ENCODE results near the gene SYT14. TPM values are rescaled to one million over a fixed set of nuclear protein-coding genes. Genes with fewer than 3 reads are reported as not detected.

The SYT14 gene
- total and polyA plus RNA-seq, 4 experiments from 2014 or later, result not detected

GRCh38 chr1:210200124-210200736 is 262.2 kb downstream of the SYT14 start:
- no peak overlapping the region for H3K27ac Mint-ChIP-seq
- H3K9me3 Mint-ChIP-seq, result peaks cover 0 to 13% (median 4%) of the 10 kb centered on the region in 8 donors
- Histone ChIP-seq H3K4me3 (ENCODE audit: low read length in 2 of 2) (no peak overlapping the region), H3K4me1 (ENCODE audit: insufficient read depth, low read length) (no peaks in the 10 kb centered on the region), H3K9me3 (ENCODE audit: control insufficient read depth in 1 of 2, low read length in 2 of 2) (peaks cover 0 to 7% of the 10 kb centered on the region in 2 donors), H3K36me3 (ENCODE audit: insufficient read depth, low read length) (no peaks in the 10 kb centered on the region), H3K27ac (ENCODE audit: low read depth, low read length) (no peak overlapping the region), H3K27me3 (ENCODE audit: insufficient read depth, low read length) (no peaks in the 10 kb centered on the region)
- H3K36me3 Mint-ChIP-seq, result peaks cover 0 to 5% of the 10 kb centered on the region in 2 donors
- DNase-seq, result no peak
- peaks cover 1 to 4% of the 10 kb centered on the region in 2 donors for H3K27me3 Mint-ChIP-seq
- intact Hi-C loops (cut with micrococcal nuclease), result no loop called here
- no peak overlapping the region for H3K4me3 Mint-ChIP-seq
- CTCF ChIA-PET (ENCODE audit: partially characterized antibody), result no interaction called here
- no peaks in the 10 kb centered on the region for H3K4me1 Mint-ChIP-seq
- POLR2A ChIA-PET (ENCODE audit: partially characterized antibody), result no interaction called here

- Mint-ChIP-seq H3K4me1 (no peaks in the 10 kb centered on the region), H3K27ac (no peak overlapping the region), H3K36me3 (no peaks in the 10 kb centered on the region), H3K27me3 (peaks cover 4 to 5% of the 10 kb centered on the region in 2 donors), H3K9me3 (peaks cover 0 to 11% (median 1%) of the 10 kb centered on the region in 8 donors), H3K4me3 (no peak overlapping the region)
- no peaks in the 10 kb centered on the region for H3K9me3 ChIP-seq (ENCODE audit: control insufficient read depth in 1 of 2, low read length in 2 of 2)
- intact Hi-C loops (cut with micrococcal nuclease), result no loop called here
- no peak overlapping the region for H3K27ac ChIP-seq (ENCODE audit: low read depth, low read length)
- ChIA-PET POLR2A (ENCODE audit: partially characterized antibody) (no interaction called here), CTCF (ENCODE audit: partially characterized antibody) (no interaction called here)
- no peak overlapping the region for H3K4me3 ChIP-seq (ENCODE audit: low read length in 2 of 2)
- no peak for DNase-seq
- H3K4me1 ChIP-seq (ENCODE audit: insufficient read depth, low read length), result no peaks in the 10 kb centered on the region
- H3K36me3 ChIP-seq (ENCODE audit: insufficient read depth, low read length), result no peaks in the 10 kb centered on the region
- no peaks in the 10 kb centered on the region for H3K27me3 ChIP-seq (ENCODE audit: insufficient read depth, low read length)
These were observed 263.7 kb downstream of the SYT14 start for GRCh38 chr1:210201681-210202080.

- CTCF ChIA-PET (ENCODE audit: partially characterized antibody), result no interaction called here
- Mint-ChIP-seq H3K4me3 (no peak overlapping the region), H3K4me1 (no peaks in the 10 kb centered on the region), H3K9me3 (peaks cover 0 to 4% (median 0%) of the 10 kb centered on the region in 8 donors), H3K36me3 (no peaks in the 10 kb centered on the region), H3K27me3 (peaks cover 11 to 17% of the 10 kb centered on the region in 2 donors), H3K27ac (no peak overlapping the region)
- no peak for DNase-seq
- no peaks in the 10 kb centered on the region for H3K9me3 ChIP-seq (ENCODE audit: control insufficient read depth in 1 of 2, low read length in 2 of 2)
- no peaks in the 10 kb centered on the region for H3K27me3 ChIP-seq (ENCODE audit: insufficient read depth, low read length)
- intact Hi-C loops (cut with micrococcal nuclease), result no loop called here
- no peaks in the 10 kb centered on the region for H3K36me3 ChIP-seq (ENCODE audit: insufficient read depth, low read length)
- H3K27ac ChIP-seq (ENCODE audit: low read depth, low read length), result no peak overlapping the region
- no peaks in the 10 kb centered on the region for H3K4me1 ChIP-seq (ENCODE audit: insufficient read depth, low read length)
- POLR2A ChIA-PET (ENCODE audit: partially characterized antibody), result no interaction called here
- no peak overlapping the region for H3K4me3 ChIP-seq (ENCODE audit: low read length in 2 of 2)
These were observed 269.8 kb downstream of the SYT14 start for GRCh38 chr1:210207597-210208450.

- Mint-ChIP-seq H3K4me3 (no peak overlapping the region), H3K27ac (no peak overlapping the region), H3K36me3 (no peaks in the 10 kb centered on the region), H3K4me1 (no peaks in the 10 kb centered on the region), H3K27me3 (peaks cover 20 to 22% of the 10 kb centered on the region in 2 donors), H3K9me3 (peaks cover 0 to 3% (median 0%) of the 10 kb centered on the region in 8 donors)
- no peak overlapping the region for H3K4me3 ChIP-seq (ENCODE audit: low read length in 2 of 2)
- no peaks in the 10 kb centered on the region for H3K4me1 ChIP-seq (ENCODE audit: insufficient read depth, low read length)
- no peaks in the 10 kb centered on the region for H3K9me3 ChIP-seq (ENCODE audit: control insufficient read depth in 1 of 2, low read length in 2 of 2)
- intact Hi-C loops (cut with micrococcal nuclease), result no loop called here
- DNase-seq, result no peak
- H3K27ac ChIP-seq (ENCODE audit: low read depth, low read length), result no peak overlapping the region
- no peaks in the 10 kb centered on the region for H3K27me3 ChIP-seq (ENCODE audit: insufficient read depth, low read length)
- ChIA-PET POLR2A (ENCODE audit: partially characterized antibody) (no interaction called here), CTCF (ENCODE audit: partially characterized antibody) (no interaction called here)
- no peaks in the 10 kb centered on the region for H3K36me3 ChIP-seq (ENCODE audit: insufficient read depth, low read length)
These were observed 275.3 kb downstream of the SYT14 start for GRCh38 chr1:210213335-210213734.

GRCh38 chr1:210214573-210215409 is 276.8 kb downstream of the SYT14 start:
- POLR2A ChIA-PET (ENCODE audit: partially characterized antibody), result no interaction called here
- intact Hi-C loops (cut with micrococcal nuclease), result no loop called here
- Mint-ChIP-seq H3K4me3 (no peak overlapping the region), H3K4me1 (no peaks in the 10 kb centered on the region), H3K36me3 (no peaks in the 10 kb centered on the region), H3K27ac (no peak overlapping the region), H3K9me3 (peaks cover 0 to 3% (median 0%) of the 10 kb centered on the region in 8 donors), H3K27me3 (peaks cover 19 to 22% of the 10 kb centered on the region in 2 donors)
- CTCF ChIA-PET (ENCODE audit: partially characterized antibody), result no interaction called here
- Histone ChIP-seq H3K9me3 (ENCODE audit: control insufficient read depth in 1 of 2, low read length in 2 of 2) (no peaks in the 10 kb centered on the region), H3K36me3 (ENCODE audit: insufficient read depth, low read length) (no peaks in the 10 kb centered on the region), H3K4me3 (ENCODE audit: low read length in 2 of 2) (no peak overlapping the region), H3K27ac (ENCODE audit: low read depth, low read length) (no peak overlapping the region), H3K4me1 (ENCODE audit: insufficient read depth, low read length) (no peaks in the 10 kb centered on the region), H3K27me3 (ENCODE audit: insufficient read depth, low read length) (no peaks in the 10 kb centered on the region)
- no peak for DNase-seq

GRCh38 chr1:210217482-210217881 is 279.5 kb downstream of the SYT14 start:
- Histone ChIP-seq H3K27ac (ENCODE audit: low read depth, low read length) (no peak overlapping the region), H3K27me3 (ENCODE audit: insufficient read depth, low read length) (no peaks in the 10 kb centered on the region), H3K4me1 (ENCODE audit: insufficient read depth, low read length) (no peaks in the 10 kb centered on the region), H3K4me3 (ENCODE audit: low read length in 2 of 2) (no peak overlapping the region), H3K36me3 (ENCODE audit: insufficient read depth, low read length) (no peaks in the 10 kb centered on the region), H3K9me3 (ENCODE audit: control insufficient read depth in 1 of 2, low read length in 2 of 2) (no peaks in the 10 kb centered on the region)
- Mint-ChIP-seq H3K36me3 (no peaks in the 10 kb centered on the region), H3K9me3 (peaks cover 0 to 3% (median 0%) of the 10 kb centered on the region in 8 donors), H3K27me3 (peaks cover 20 to 22% of the 10 kb centered on the region in 2 donors), H3K4me1 (no peaks in the 10 kb centered on the region), H3K4me3 (no peak overlapping the region), H3K27ac (no peak overlapping the region)
- POLR2A ChIA-PET (ENCODE audit: partially characterized antibody), result no interaction called here
- intact Hi-C loops (cut with micrococcal nuclease), result no loop called here
- DNase-seq, result no peak
- CTCF ChIA-PET (ENCODE audit: partially characterized antibody), result no interaction called here

GRCh38 chr1:210218047-210218446 is 280.0 kb downstream of the SYT14 start:
- CTCF ChIA-PET (ENCODE audit: partially characterized antibody), result no interaction called here
- Histone ChIP-seq H3K9me3 (ENCODE audit: control insufficient read depth in 1 of 2, low read length in 2 of 2) (no peaks in the 10 kb centered on the region), H3K4me3 (ENCODE audit: low read length in 2 of 2) (no peak overlapping the region), H3K4me1 (ENCODE audit: insufficient read depth, low read length) (no peaks in the 10 kb centered on the region), H3K27me3 (ENCODE audit: insufficient read depth, low read length) (no peaks in the 10 kb centered on the region), H3K27ac (ENCODE audit: low read depth, low read length) (no peak overlapping the region), H3K36me3 (ENCODE audit: insufficient read depth, low read length) (no peaks in the 10 kb centered on the region)
- Mint-ChIP-seq H3K4me1 (no peaks in the 10 kb centered on the region), H3K27me3 (peaks cover 20 to 27% of the 10 kb centered on the region in 2 donors), H3K4me3 (no peak overlapping the region), H3K27ac (no peak overlapping the region), H3K9me3 (peaks cover 0 to 3% (median 0%) of the 10 kb centered on the region in 8 donors), H3K36me3 (no peaks in the 10 kb centered on the region)
- DNase-seq, result no peak
- intact Hi-C loops (cut with micrococcal nuclease), result no loop called here
- POLR2A ChIA-PET (ENCODE audit: partially characterized antibody), result no interaction called here
